Osteoblast (primary cell): ENCODE measurements around the gene PACSIN1. TPM values are rescaled to one million over a fixed set of nuclear protein-coding genes. Genes with fewer than 3 reads are reported as not detected.
A peak's percentile ranks its signal among the peaks of the same experiment; 100 is the strongest.

Experiments
- DNase-seq: peaks from one replicate; pipeline ENCODE4 v3.0.0; 2011; ENCODE audit warnings: low spot score, mixed read lengths; ENCODE audit not compliant: insufficient read length; ENCODE audit errors: missing footprints
- H2AFZ ChIP-seq: 2 replicates; pipeline ENCODE4 v1.6.0; 2011; ENCODE audit warnings: mild to moderate bottlenecking, low read length
- H3K27ac ChIP-seq: 2 replicates; pipeline ENCODE4 v1.5.1; 2011; ENCODE audit warnings: mild to moderate bottlenecking, low read depth, low read length, moderate library complexity
- H3K27me3 ChIP-seq: 2 replicates; pipeline ENCODE4 v1.6.0; 2012; ENCODE audit warnings: mild to moderate bottlenecking, control low read depth, inconsistent platforms, low read length, moderate library complexity; ENCODE audit not compliant: insufficient read depth
- H3K36me3 ChIP-seq: 2 replicates; pipeline ENCODE4 v1.5.1; 2011; ENCODE audit warnings: mild to moderate bottlenecking, low read length, control low read depth, moderate library complexity; ENCODE audit not compliant: insufficient read depth
- H3K4me1 ChIP-seq: 2 replicates; pipeline ENCODE4 v1.5.1; 2011; ENCODE audit warnings: mild to moderate bottlenecking, low read length, control low read depth, moderate library complexity; ENCODE audit not compliant: insufficient read depth
- H3K4me2 ChIP-seq: 2 replicates; pipeline ENCODE4 v1.6.0; 2011; ENCODE audit warnings: mild to moderate bottlenecking, low read length; ENCODE audit not compliant: insufficient read depth
- H3K4me3 ChIP-seq: fragments of 200-600 bp; sonication (generic); 3 replicates; pipeline ENCODE4 v1.5.1; 2012; ENCODE audit warnings: mild to moderate bottlenecking, low read length, inconsistent platforms; ENCODE audit not compliant: insufficient read depth
- H3K79me2 ChIP-seq: 2 replicates; pipeline ENCODE4 v1.6.0; 2012; ENCODE audit warnings: mild to moderate bottlenecking, low read length, control low read depth, inconsistent platforms; ENCODE audit not compliant: insufficient read depth
- H3K9me3 ChIP-seq: 2 replicates; pipeline ENCODE4 v1.5.1; 2011; ENCODE audit warnings: low read depth, low read length, control low read depth
- H4K20me1 ChIP-seq: 2 replicates; pipeline ENCODE4 v1.6.0; 2012; ENCODE audit warnings: mild to moderate bottlenecking, low read length, control low read depth; ENCODE audit not compliant: insufficient read depth
- total RNA-seq: library from RNA; depleted of rRNA; stranded (reverse); fragments of >200 nt; gene quantifications from 2 replicates; pipeline ENCODE4 v1.2.3, GENCODE V29; 2012
- TF ChIP-seq, protein P1 (sequence below): IDR thresholded peaks from 2 replicates; pipeline ENCODE4 v1.5.1; 2011; ENCODE audit warnings: mild to moderate bottlenecking, low read depth, low read length, moderate library complexity; ENCODE audit errors: extremely low read depth

PACSIN1 gene
- total RNA-seq, 1 donor: not detected

DNA sequence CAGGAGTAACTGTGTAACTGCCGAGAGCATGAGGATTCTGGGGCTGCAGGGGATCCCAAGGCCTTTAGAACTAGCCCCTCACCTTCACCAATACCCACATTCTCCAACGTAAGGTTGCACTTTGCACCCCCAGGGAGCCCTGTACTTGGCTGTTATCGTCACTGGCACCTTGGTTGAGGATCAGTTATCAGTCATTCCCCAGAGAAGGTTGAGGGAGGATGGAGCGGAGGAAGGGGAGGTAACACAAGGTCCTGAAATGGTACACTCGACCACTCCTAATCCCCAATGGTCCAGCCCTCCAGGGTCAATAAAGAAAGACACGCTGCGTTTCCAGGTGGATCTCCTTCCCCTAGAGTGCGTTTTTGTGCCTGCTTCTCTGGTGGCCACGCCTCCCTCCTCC is 91.4 kb downstream of the PACSIN1 start:
- Histone ChIP-seq H2AFZ (no peak overlapping the region), H3K4me3 (no peak overlapping the region), H3K4me2 (no peak overlapping the region), H4K20me1 (no peaks in the 10 kb centered on the region), H3K36me3 (no peaks in the 10 kb centered on the region), H3K79me2 (no peaks in the 10 kb centered on the region), H3K27me3 (no peaks in the 10 kb centered on the region), H3K4me1 (no peaks in the 10 kb centered on the region), H3K9me3 (peaks cover 2% of the 10 kb centered on the region), H3K27ac (no peak overlapping the region)
- no peak for DNase-seq
- TF ChIP-seq, protein P1, sequence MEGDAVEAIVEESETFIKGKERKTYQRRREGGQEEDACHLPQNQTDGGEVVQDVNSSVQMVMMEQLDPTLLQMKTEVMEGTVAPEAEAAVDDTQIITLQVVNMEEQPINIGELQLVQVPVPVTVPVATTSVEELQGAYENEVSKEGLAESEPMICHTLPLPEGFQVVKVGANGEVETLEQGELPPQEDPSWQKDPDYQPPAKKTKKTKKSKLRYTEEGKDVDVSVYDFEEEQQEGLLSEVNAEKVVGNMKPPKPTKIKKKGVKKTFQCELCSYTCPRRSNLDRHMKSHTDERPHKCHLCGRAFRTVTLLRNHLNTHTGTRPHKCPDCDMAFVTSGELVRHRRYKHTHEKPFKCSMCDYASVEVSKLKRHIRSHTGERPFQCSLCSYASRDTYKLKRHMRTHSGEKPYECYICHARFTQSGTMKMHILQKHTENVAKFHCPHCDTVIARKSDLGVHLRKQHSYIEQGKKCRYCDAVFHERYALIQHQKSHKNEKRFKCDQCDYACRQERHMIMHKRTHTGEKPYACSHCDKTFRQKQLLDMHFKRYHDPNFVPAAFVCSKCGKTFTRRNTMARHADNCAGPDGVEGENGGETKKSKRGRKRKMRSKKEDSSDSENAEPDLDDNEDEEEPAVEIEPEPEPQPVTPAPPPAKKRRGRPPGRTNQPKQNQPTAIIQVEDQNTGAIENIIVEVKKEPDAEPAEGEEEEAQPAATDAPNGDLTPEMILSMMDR: no peak

DNA sequence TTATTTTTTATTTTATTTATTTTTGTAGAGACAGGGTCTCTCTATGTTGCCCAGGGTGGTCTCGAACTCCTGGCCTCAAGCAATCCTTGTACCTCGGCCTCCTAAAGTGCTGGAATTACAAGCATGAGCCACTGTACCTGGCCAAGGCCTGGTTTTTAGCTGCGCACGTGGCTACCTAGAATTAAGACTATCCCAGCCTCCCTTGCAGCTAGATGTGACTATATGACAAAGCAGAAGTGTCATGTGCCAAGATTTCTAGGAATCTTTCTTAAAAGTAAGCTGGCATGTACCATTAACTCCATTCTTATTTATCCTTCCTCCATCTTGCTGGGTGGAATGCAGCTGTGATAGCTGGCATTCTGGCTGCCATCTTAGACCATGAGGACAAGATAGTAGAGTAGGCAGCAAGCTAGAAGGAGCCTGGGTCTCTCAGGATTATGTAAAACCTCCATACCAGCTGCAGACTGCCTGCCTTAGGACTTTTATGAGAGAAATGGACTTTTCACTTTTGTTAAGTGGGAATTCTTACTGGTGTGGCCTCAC is 92.4 kb downstream of the PACSIN1 start:
- H3K4me3 ChIP-seq: no peak overlapping the region
- H4K20me1 ChIP-seq: no peaks in the 10 kb centered on the region
- H3K4me2 ChIP-seq: no peak overlapping the region
- H3K36me3 ChIP-seq: no peaks in the 10 kb centered on the region
- no peak overlapping the region for H3K27ac ChIP-seq
- H2AFZ ChIP-seq: no peak overlapping the region
- no peaks in the 10 kb centered on the region for H3K79me2 ChIP-seq
- no peaks in the 10 kb centered on the region for H3K4me1 ChIP-seq
- H3K9me3 ChIP-seq: peaks cover 2% of the 10 kb centered on the region
- DNase-seq: no peak
- TF ChIP-seq, protein P1: no peak
- H3K27me3 ChIP-seq: no peaks in the 10 kb centered on the region

DNA sequence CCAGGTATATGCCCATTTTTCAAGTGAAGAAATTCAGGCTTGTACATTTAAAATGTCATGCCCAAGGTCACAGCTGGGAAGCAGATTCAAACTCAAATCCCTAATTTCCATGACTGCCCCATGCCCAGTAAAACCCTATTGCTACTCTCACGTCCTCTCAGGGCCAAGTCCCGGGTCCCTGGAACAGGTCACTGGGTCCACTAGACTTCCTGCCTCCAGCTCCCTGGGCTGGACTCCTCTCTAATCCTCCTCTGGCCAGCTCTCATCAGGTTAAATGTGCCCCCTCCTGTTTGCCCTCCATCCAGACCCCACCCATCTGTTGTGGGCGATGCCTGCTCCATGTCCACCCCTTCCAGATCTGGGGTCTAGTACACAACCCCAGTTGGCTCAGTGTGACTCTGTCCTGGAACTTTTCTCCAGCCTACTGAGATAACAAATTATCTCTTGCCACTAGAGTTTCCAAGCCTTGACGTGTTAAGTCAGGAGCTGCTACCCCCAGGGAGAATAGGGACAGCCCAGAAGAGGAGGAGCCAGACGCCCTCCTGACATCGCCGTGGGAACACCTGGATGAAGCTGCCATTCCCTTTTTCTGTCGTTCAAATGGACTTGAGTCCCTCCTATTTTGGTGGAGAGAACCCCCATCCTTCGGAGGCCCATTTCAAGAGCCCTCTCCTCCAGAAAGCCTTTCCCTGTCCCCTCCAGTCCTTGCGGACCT is 93.9 kb downstream of the PACSIN1 start:
- Histone ChIP-seq H3K4me1 (no peaks in the 10 kb centered on the region), H3K27ac (no peak overlapping the region), H3K79me2 (no peaks in the 10 kb centered on the region), H3K27me3 (no peaks in the 10 kb centered on the region), H2AFZ (no peak overlapping the region), H3K9me3 (peaks cover 2% of the 10 kb centered on the region), H3K36me3 (no peaks in the 10 kb centered on the region), H4K20me1 (no peaks in the 10 kb centered on the region), H3K4me2 (no peak overlapping the region), H3K4me3 (no peak overlapping the region)
- DNase-seq: peak; percentile 71
- TF ChIP-seq, protein P1: no peak

DNA sequence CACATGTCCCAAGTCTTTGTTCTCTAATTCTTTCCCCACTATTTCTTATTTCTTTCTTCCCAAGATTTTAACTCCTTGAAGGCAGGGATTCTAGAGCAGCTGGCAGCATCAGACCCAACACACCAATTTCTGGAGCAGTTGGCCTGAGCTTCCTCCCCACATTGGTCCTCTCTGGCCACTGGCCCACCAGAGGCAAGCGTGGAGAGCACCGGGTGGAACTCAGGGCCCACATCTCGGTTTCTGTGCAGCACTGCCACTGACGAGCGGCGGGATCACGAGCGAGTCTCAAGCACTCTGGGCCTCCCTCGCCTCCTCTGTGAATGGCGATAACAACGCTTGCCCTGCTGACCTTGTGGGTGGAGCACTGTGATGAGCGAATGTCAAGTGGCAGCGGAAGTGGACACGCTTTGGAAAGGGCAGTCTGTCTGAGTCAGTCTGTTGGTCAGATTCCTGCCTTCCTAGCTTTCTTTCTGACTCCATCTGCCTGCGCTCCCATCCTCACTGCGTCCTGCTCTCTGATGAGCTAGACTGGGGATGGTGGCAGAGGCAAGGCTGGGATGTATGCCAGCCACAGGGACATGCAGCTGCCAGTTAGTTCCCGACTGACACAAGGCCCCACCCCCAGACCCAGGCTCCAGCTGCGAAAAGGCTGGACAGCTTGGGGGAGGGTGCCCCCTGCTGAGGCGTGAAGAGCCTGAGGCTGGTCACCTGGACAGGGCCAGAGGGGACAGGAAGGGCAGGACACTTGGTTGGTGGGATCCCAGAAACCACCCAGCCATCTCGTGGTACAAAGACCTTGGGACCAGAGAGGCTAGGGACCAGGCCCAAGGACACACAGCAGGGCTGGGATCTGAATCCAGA is 94.7 kb downstream of the PACSIN1 start:
- TF ChIP-seq, protein P1: no peak
- no peaks in the 10 kb centered on the region for H3K36me3 ChIP-seq
- no peak overlapping the region for H3K27ac ChIP-seq
- H3K9me3 ChIP-seq: peaks cover 2% of the 10 kb centered on the region
- H3K4me1 ChIP-seq: no peaks in the 10 kb centered on the region
- H3K79me2 ChIP-seq: no peaks in the 10 kb centered on the region
- H3K27me3 ChIP-seq: no peaks in the 10 kb centered on the region
- DNase-seq: peak; percentile 93
- no peaks in the 10 kb centered on the region for H4K20me1 ChIP-seq
- H3K4me2 ChIP-seq: no peak overlapping the region
- H2AFZ ChIP-seq: no peak overlapping the region
- H3K4me3 ChIP-seq: no peak overlapping the region
